HG02938 (cell line): ENCODE measurements around the gene HECTD4.
"Not testable (repeated sequence)": the region's sequence is repeated elsewhere in the genome, so short reads cannot be mapped to it uniquely, and the experiment has no call there.

ENCODE experiments used
- ATAC-seq: cut with Tn5 transposase; IDR thresholded peaks from one replicate; pipeline ENCODE4 v1.9.1; 2021; ENCODE audit warnings: mild to moderate bottlenecking, moderate library complexity; ENCODE audit not compliant: unreplicated experiment

HECTD4 gene

GRCh38 chr12:112354399-112354798, 27.8 kb downstream of the HECTD4 start:
- no peak for ATAC-seq

DNA sequence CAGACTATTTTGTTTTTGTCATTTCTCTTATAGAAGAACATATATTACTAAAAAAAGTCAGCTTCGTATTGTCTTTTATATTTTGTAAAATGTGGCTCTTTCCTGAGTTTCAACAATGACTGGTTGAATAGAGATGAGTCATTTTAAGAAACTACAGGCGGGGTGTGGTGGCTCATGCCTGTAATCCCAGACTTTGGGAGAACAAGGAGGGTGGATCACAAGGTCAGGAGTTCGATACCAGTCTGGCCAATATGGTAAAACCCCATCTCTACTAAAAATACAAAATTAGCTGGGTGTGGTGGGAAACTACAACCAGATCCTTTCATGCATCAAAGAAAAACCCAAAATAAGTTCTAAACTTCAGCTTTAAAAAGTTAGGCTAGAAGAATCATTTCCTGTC, 28.8 kb downstream of the HECTD4 start:
- ATAC-seq, result no peak

DNA sequence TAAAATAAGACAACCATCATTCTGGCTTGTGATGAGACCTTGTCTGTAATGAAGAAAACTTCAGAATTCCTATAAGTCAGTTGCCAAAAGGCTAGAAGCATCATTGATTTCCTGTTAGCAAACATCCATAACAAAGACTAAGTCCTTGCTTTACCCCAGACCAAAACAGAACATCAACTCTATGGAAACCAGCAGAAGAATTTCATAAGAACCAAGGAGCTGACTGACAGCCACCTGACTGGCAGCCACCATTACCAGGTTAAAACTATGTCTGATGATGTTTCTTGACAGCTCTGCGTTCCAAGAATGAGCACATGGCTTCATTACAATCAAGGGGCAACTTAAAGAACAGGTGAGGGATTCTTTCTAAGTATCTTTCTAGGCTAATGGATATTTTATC, 29.3 kb downstream of the HECTD4 start:
- no peak for ATAC-seq

GRCh38 chr12:112350593-112351592, 31.3 kb downstream of the HECTD4 start:
- no peak for ATAC-seq

DNA sequence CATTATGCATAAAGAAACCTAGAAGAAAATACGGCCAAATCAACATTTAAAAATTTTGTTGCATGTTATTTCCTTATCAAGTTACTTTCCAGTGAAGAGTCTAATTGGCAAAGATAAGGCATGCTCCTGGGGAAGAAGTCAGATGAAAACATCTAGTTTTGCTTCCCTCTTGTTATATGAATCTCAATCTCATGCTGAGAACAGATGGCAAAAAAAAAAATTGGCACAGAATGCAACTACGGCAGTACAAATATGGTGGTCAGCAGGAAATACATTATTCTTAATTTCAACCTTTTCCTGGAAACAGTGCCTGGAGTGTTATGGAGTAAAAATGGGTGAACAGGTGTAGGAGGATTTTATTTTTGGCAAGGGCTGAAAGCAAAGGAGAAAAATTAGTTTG, 32.8 kb downstream of the HECTD4 start:
- no peak for ATAC-seq

GRCh38 chr12:112348926-112349325, 33.3 kb downstream of the HECTD4 start:
- ATAC-seq, result not testable (repeated sequence)

DNA sequence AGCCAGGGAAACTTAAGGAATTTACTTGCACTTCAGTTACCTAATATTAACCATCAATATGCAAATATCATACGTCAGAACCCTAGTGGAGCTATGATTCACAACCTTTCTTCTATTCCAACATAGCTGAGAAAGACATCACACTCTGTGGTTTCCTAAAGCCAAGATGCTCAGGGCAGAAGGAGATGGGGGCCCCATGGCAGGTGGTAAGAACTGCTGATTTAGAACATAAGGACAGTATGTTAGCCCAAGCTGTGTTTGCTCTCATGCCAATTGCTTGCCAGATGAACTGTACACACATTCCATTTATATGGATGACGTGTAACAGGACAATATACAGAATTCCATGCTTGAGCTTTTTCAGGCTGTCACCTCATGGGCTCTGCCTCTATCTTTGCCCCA, 34.6 kb downstream of the HECTD4 start:
- ATAC-seq, result peak; percentile 71

DNA sequence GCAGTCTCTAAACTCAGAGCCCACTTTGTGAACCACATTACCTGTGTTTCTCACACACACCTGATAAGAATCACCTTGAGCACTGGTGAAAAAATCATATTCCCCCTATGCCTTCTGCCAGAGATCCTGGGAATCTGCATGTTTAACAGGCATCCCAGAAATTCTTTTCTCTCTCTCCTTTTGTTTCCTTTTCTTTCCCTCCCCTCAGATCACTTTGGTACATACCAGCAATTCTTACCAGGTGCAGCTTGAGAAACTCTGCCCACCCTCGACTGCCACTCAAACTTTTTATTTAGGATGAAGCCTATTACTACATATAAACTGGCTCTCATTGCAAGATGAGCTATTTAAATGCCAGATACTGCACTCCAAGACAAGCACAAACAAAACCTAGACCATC, 36.0 kb downstream of the HECTD4 start:
- no peak for ATAC-seq

- ATAC-seq, result no peak
These were observed 38.0 kb downstream of the HECTD4 start for GRCh38 chr12:112344220-112344619.

DNA sequence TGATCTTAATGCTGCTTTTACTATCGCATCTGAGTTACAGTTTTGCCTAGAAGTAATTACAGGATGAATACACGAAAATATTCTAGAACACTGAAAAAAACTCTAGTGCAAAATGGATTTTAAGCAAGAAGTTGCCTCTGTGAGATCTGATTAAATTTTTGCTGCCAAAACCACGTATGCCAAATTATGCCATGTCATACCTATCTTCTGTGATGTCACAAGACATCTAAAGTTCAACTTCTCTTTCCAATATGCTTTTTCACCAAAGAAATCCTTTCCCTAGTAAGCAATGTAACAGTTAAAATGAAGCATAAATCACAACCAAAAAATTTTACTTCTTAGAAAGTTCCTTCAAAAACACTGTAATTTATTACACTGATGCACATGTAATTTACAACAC, 39.6 kb downstream of the HECTD4 start:
- no peak for ATAC-seq

DNA sequence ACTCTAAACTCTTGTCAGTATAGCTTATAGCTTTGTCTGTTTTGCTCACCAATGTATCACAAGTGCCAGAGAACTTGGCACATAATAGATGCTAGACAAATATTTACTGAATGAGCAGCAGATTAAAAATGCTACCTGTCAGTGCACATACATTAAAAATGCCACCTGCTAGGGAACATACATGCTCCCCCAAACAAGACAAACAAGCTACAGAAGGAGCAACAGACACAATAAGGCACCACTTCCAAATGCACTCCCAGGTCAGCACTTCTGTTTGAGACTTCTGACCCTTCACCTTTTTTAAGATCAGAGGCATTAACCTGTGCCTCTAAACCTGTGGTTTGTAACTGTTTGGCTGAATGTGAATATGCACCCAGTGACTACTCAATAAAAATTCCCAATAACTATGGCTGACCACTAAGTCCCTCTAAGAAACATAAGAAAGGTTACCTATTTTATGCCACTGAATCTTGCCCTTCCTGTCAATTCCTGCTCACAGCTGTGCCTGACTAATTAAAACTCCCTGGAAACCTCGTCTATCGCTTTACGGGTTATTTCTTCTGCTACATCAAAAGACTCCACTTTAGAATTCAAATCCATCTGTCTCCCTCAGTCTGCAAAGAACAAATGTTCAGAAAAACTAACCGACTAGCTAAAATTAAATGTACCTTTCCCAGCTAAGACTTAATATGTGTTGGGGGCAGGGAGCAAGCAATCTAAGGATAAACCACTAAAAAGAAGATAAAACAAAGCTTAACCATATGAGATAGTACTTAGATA, 41.0 kb downstream of the HECTD4 start:
- no peak for ATAC-seq

GRCh38 chr12:112340230-112340629, 42.0 kb downstream of the HECTD4 start:
- ATAC-seq, result no peak

DNA sequence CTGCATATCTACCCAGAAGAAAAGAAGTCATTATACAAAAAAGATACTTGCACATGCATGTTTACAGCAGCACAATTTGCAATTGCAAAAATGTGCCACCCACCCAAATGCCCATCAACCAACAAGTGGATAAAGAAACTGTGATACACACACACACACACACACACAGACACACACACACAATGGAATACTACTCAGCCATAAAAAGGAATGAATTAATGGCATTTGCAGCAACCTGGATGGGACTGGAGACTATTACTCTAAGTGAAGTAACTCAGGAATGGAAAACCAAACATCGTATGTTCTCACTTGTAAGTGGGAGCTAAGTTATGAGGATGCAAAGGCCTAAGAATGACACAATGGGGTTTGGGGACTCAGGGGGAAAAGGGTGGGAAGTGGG, 47.2 kb downstream of the HECTD4 start:
- ATAC-seq, result not testable (repeated sequence)

GRCh38 chr12:112333019-112333418, 49.2 kb downstream of the HECTD4 start:
- ATAC-seq, result no peak

DNA sequence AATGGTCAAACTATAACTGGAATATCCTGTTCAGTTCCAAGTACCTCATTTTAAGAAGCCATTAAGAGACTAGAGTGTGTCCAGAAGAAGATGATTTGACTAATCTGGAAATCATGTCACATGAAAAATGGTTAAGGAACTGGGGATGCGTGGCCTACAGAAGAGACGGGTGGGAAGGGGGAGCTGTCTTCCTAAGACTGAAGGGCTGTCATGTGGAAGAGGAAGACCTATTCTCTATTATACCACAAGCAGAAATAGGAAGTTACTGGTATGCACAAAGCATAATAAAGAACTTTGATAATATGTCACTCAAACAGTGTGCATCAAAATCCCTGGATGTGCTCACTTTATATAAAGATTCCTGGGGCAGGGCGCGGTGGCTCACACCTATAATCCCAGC, 50.3 kb downstream of the HECTD4 start:
- ATAC-seq, result no peak

- ATAC-seq, result no peak
These were observed 51.5 kb downstream of the HECTD4 start for GRCh38 chr12:112330706-112331105.

GRCh38 chr12:112328456-112329124, 53.6 kb downstream of the HECTD4 start:
- ATAC-seq, result no peak

- ATAC-seq, result no peak
These were observed 54.9 kb downstream of the HECTD4 start for GRCh38 chr12:112327209-112327938.

- ATAC-seq, result no peak
These were observed 56.5 kb downstream of the HECTD4 start for GRCh38 chr12:112325622-112326207.

- no peak for ATAC-seq
These were observed 57.1 kb downstream of the HECTD4 start for GRCh38 chr12:112325157-112325556.
